T1000 (cell line): ENCODE data around the gene NT5M.
"Not testable (repeated sequence)": the region's sequence is repeated elsewhere in the genome, so short reads cannot be mapped to it uniquely, and the experiment has no call there.

Experiments
- DNase-seq: peaks from one replicate; lab custom pipeline; 2025; ENCODE audit warnings: mixed read lengths; lab: John Stamatoyannopoulos, UW

Gene NT5M

DNA sequence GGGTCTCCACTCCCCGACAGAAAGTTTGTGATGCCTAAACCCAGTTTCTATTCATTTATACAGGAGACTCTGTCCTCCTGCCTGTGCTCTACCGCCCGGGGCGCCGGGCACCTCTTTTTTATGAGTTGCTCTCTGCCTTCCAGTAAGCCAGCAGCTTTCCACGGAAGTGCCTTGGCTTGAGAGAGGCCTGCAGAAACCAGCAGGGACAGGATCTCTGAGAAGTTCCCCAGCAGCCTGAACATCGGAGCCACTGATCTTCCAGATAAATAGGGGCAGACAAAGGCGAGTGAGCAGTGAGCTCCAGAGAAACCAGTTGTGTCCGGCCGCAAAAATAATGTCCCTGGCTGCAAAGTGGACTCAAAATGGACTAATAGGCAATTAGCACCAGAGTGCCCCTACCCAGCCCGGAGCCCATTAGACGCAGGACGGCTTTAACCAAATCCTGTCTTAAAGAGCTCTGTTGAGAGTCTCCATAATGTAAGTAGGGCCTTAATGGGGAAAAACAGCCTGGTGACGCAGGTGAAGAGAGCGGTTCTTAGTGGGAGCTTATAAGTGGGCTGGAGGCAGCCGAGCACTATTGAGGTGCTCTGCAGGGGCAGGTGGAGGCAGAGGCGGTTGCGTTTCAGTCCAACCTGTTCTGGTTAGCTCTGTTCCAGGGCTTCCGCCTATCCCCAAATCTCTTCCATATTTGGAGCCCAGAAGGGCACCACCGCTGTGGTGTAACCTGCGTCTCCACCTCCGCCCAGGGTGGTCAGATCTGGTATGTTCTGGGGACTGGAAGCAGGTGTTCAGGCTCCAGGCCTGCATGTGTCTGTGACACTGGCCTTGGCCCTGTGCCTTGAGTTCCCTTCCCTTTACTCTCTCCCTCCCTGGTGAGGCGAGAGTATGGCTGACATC is 74.1 kb downstream of the NT5M start:
- DNase-seq = no peak

DNA sequence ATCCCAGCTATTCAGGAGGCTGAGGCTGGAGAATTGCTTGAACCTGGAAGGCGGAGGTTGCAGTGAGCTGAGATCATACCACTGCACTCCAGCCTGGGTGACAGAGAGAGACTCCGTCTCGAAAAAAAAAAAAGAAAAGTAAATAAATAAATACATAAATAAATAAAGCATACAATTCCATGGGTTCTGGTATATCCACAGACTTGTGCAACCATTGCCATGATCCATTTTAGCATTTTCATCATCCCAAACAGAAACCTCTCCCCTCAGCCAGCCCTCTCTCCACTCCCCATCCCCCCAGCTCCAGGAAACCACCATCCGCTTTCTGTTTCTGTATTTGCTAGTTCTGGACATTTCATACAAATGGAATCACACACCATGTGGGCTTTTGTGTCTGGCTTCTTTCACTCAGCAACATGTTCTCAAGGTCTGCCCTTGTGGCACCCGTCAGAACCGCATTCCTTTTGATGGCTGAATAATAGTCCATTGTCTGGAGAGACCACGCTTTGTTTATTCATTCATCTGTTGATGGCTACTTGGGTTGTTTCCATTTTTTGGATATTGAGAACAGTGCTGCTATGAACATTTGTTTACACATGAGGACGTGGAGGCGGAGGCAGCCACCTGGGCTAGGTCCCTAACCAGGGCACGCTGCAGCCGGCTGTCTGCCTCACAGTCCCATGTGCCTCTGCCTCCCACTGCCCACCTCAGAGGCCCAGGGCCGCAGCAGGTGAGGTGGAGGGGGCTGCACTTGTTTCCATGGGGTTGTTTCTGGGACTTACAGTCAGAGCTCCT is 76.2 kb downstream of the NT5M start:
- no peak for DNase-seq

DNA sequence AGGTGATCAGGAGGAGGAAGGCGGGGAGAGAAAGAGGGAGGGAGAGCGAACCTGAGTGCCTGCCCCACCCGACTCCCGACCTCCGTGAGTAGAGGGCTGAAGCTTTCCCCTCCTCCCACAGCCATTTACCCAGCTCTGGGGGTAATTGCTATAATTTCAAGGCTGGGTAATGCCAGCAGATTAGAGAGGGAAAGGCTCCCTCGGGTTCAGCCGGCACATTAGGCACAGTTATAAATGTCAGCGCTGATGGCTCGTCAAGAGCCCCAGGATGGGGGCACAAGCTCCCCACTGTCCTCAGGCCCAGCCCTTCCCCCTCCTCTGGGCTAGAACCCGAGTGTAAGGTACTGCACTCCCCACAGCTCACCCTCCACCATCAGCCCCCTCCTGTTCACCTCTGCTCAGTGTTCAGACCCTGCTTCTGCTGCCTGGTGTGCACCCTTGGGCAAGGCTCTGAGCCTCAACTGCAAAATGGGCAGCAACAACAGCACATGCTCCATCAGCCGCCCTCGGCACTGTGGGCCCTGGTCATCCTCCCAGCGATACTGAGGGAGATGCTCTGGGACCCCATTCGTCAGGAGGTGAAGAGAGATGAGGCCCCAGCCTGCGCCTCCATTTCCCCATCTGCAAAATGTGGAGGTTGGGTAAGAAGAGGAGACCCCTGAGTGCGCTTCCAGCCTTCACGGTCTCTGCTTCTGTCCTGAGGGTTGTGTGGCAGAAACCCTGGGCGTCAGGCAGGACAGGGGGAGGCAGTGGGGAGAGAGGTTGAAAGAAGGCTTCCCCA is 77.2 kb downstream of the NT5M start:
- DNase-seq = no peak

DNA sequence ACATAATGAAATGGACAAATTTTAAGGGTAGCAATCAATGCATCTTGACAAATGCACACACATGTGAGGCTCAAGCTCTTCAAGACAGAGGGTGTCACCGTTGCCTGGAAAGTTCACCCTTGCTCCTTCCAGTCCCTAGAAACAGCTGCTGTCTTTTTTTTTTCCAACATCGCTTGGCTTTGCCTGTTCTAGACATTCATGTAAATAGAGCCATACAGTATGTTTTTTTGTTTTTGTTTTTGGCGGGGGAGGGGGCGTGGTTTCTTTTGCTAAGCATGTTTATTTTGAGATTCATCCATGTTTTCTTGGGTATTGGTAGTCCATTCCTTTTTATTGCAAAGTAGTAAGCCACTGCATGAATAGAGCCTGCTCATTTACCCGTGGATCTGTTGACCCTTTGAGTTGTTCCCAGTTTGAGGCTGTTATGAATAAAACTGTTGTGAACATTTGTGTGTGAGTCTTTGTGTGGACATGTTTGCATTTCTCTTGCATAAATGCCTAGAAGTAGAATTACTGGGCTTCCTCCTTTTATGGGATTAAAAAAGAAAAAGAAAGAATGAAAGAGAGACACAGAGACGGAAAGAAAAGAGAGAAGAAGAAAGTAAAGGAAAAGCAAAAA is 78.4 kb downstream of the NT5M start:
- no peak for DNase-seq

DNA sequence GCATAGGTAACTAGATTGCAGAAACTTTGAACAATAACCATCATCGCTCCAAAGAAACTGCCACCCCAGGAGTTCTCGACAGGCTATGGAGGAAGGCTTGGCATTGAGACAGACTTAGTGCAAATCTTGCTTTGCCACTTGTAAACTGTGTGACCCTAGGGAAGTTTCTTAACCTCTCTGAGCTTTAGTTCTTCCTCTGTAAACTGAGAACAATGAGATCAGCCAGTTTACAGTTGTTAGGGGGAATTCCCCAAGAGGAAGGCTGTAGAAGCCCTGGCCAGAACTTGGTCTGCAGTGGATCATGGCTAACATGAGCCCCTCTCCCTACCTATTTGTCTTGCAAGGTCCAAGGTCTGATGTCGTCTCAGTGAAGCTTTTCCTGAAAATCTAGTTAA is 78.9 kb downstream of the NT5M start:
- no peak for DNase-seq

DNA sequence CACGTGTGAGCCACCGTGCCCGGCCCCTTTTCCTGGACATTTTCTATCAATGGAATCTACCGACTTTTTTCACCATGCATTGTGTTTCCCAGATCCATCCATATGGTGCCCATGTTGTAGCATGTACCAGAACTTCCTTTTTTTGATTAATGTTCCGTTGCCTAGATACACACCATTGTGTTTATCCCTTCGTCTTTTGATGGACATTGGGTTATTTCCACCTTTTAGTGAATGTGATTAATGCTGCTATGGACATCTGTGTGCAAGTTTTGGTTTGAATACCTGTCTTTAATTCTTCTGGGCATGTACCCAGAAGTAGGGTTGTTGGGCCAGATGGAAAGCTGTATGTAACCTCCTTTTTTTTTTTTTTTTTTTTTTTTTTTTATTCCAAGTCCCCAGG is 79.8 kb downstream of the NT5M start:
- no peak for DNase-seq

DNA sequence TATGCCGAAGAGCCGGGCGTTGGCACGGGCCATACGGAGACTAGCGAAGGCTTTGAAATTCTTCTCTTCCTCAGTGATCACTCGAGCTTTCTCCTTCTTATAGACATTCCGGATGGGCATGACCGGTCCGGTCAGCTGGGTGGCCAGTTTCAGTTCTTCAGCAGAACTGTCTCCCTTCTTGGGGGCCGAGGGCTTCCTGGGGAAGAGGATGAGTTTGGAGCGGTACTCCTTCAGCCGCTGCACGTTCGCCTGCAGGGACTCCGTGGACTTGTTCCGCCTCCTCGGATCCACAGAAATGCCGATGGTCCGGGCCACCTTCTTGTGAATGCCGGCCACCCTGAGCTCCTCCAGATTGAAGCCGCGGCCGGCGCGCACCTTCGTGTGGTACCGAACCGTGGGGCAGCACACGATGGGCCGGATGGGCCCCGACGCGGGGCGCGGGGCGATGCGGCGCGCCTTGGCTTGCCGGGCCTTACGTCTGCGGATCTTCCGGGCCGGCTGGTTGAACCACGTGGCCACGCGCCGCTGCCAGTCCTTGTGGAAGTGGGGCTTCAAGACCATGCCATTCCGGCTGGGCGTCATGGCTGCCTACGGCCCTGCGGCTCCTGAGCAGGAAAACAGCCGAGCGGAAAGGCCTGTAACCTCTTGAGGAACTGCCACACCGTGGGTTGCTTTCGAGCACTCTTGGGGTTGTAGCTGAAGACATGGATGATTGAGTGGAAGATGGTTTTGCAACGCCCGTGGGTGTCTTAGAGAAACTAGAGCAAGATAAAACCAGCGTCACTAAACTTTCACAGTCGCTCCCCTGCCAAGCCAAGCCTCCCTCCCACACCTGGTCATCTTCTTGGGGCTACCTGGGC is 80.5 kb downstream of the NT5M start:
- DNase-seq = not testable (repeated sequence)

DNA sequence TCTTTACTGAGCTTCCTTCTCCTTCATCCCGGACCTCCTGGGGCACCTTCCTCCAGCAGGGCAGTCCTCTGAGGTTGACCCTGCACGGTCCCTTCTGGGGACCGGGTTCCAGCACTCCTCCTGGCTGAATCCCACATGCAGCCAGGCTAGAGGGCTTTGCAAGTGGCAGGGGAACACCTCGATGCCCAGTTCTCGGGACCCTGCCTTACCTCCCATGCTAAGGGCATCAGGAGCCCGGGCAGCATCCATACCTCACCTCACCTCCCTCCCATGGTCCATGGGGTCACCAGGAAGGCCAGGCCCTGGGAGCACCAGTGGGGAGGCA is 81.1 kb downstream of the NT5M start:
- DNase-seq = no peak

DNA sequence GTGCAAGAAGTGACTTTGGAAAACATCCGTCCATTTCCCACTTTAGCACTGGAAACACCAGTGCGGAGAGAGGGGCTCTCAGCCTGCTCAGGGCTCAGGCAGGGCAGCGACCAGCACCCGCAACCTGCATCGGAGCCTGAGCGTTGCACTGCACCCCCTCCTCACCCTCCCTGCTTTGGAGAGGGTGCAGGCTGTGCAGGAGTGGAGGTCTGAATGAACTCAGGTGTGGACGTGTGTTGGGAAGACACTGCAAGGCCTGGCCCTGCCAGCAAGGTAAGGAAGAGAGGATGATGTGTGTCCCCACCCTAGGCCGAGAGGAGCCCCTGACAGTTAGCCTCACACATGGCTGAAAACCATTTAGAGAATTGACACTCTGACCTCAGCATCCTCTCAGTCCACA is 81.8 kb downstream of the NT5M start:
- DNase-seq = no peak

DNA sequence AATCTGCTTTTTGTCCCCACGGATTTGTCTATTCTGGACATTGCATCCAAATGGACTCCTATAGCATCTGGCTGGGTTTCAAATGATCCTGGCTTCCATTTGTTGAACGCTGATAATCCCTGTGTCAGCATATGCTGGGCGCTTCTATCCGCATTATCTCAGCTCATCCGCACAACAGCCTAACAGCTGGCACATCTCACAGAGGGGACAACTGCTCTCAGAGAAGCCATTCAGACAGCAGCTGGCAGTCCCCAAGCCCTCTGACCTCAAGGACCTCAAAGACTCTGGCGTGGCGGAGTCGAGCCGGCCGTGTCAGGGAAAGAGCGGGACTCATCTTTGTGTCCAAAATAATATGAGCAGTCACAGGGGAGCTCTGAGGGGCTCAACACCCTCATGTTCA is 82.3 kb downstream of the NT5M start:
- DNase-seq = no peak

DNA sequence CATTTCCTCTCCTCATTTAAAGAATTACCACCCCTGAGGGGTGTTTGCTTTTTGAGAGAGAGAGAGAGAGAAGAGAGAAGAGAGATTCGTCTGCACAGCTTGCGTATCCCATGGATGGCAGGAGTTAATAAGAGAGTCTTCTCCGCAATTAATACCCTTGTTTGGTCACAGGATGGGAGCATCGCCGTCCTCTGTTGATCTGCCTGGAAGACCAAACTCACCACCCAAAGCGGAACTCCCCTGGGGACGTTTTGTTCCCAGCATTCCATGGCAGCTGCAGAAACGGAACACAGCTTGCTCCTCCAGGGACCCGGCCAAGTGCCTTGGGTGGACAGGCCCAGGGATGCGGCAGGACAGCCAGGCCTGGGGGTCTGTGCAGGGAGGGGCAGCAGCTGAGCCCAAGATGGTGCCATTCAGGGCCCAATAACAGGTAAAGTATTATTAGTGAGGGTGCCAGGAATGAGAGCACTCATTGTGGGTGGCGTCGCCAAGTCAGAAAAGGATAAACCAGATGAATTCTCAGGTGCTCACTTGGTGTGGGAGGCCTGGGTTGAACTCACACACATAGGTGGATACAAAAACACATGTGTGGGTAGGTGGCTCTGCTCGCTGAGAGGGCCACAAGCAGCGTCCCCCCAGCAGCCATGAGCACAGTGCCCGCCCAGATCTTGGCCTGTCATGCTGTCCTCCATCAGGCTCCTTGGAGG is 83.1 kb downstream of the NT5M start:
- no peak for DNase-seq

DNA sequence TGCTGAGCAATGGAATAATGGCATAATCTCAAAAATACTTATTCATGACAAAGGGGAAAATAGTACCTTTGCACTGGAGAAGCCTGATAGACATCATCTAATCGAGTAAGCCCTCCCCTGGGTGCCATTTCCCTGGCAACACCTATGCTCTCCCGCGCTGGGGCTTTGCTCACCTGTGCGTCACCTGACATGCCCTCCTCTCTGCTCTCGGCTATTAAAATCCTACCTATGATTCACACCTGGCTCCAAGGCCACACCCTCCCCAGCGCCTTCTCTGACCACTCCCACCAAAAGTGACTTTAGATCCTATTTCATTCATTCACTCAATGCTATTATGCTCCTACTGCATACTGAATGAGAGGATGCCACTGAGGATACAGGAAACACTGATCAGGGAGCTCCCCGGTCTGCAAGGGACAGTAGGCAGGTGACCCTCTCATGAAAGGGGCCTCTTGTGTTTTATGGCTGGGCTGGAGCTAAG is 83.9 kb downstream of the NT5M start:
- DNase-seq = no peak

DNA sequence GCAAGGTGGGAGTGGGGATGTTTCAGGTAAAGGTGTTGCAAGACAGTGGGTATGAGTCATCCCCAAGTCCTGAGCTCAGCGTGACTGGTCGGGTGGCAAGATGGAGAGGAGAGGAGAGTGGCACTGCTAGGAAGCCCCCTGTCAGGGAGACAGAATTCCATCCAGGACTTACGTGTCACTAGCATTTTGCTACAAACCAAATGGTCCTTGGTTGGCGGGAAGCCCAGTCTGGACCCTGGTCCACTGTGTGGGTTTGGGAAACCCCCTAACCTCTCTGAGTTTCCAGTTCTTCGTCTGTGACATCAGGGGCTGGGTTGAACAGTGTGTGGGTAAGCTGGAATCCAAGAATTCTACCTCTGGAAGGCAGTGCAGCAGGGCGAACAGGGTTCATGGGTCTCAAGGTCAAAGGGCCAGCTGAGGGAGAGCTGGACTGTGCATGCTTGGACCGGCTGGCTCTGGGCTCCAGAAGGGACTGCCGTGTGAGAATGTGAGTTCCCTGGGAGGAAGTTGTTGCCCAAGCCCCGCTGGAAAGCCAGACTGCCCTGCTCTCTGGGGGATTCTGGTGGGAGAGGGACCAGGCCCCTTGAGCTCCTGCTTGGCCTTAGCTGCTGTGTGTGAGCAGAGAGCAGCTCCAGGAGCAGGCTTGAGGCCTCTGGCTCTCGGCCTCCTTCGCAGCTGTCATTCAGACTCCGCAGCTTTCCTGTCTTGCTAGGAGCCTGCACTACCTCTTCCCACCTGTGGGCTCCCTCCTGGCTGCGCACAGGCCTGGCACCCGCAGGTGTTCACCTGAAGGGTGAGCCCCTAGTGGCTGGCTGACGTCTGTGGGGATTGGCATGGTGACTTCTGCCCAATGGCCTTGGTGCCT is 84.6 kb downstream of the NT5M start:
- no peak for DNase-seq

DNA sequence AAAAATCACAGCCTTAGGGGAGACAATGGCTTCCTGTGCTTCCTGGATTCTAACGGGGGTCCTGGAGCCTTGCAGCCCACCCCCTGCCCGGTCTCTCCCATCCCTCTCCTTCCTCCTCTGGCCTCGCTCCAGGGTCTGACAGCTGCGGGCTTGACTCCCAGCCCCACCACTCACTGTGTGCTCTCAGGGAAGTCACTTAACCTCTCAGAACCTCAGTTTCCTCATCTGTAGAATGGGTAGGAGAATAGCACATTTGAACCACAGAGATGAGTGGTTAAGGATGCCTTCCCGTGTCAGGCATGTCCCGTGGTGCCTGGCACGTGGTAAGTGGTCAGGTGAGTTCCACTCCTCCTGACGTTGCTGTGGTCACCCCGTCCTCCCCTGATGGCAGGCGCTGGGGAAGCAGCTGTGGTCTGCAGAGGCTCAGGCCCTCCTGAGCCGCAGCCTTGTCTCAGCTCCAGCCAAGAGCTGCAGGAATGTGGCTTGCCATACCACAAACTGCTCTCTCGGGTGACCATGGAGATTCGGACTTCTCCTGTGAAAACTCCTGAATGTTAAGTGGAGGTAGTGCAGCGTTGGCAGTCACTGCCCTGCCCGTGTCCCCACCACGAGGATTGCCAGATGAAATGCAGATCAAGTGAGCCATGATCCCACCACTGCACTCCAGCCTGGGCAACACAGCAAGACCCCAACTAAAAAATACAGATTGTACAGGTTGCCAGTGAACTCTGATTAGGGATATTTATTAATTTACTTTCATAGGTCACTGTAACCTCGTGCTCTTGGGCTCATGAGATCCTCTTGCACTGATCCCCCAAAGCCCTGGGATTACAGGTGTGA is 85.7 kb downstream of the NT5M start:
- no peak for DNase-seq

DNA sequence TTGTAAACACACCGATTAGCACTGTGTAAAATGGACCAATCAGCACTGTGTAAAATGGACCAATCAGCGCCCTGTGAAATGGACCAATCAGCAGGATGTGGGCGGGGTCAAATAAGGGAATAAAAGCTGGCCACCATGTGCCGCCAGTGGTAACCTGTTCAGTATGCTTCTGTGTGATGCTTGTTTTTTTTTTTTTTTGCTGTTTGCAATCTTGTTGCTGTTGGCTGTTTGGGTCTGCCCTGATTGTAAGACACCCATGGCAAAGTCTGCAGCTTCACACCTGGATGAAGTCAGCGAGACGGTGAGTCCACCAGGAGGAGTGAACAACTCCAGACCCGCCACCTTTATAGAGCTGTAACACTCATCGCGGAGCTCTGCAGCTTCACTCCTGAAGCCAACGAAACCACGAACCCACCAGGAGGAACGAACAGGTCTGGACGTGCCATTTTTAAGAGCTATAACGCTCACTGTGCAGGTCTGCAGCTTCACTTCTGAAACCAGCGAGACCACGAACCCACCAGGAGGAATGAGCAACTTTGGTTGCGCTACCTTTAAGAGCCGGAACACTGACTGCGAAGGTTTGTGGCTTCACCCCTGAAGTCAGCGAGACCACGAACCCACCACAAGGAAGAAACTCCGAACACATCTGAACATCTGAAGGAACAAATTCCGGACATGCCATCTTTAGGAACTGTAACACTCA is 88.6 kb downstream of the NT5M start:
- DNase-seq = no peak

DNA sequence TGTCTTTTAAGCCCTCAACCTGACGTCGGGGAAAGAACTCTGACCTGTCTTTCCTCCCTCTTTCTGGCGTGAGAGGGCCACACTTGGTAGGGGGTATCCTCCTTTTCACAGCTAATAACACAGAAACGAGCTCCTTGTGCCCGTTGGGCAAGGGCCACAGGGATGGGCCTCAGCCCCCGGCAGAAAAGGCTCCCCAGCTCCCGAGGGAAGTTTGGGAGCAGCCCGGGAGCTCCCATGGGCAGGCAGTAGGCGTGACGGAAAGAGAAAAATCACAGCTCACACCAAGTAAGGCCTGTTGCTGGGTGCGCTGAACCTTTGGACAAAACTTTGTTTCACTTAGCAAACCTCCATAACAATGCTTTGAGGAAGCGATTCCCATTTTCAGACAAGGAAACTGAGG is 90.8 kb downstream of the NT5M start:
- DNase-seq = no peak

DNA sequence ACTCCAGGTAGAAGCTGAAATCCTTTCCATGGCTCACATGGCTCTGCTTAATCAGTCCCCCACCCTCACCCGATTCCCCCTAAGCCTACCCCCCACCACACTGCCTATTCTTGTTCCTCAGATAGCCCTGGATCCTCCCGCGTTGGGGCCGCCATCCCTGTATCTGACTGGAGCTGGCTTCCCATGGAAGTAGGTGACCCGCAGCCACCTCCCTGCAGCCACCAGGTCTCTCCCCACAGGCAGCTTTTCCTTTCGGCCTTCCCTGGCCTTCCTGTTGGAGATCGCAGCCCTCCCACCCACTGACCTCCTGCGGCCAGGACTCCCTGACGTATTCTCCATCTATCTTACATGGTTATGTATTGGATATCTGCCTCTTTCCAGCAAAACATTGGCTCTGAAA is 91.3 kb downstream of the NT5M start:
- DNase-seq = no peak

DNA sequence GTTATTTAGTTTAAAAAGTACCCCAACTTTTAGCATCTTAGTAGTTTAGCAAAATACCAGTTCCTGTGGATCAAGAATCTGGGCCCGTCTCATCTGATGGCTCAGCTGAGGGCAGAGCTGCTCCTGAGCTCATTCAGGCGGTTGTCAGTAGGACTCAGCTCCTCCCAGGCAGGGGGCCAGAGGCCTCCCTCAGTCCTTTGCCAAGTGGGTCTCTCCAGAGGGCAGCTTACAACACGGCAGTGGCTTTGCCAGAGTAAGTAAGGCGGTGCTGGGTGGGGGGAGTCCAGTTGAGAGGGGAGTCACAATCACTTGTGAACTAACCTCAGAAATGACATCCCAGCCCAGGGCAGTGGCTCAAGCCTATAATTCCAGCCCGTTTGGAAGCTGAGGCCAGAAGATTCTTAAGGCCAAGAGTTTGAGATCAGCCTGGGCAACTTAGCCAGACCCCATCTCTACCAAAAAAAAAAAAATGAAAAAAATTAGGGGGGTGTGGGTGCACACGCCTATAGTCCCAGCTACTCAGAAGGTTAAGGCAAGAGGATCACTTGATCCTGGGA is 92.2 kb downstream of the NT5M start:
- no peak for DNase-seq
